ENCODE measurements around the gene MRPL19. TPM values are rescaled to one million over a fixed set of nuclear protein-coding genes. Genes with fewer than 3 reads are reported as not detected.

The MRPL19 gene
- total and polyA plus RNA-seq, 2 of the 13 experiments (the other 11 are each of a cell fraction or from before 2014, with no cell fraction given) = 43.2 to 163 TPM

GRCh38 chr2:75646583-75647425 is at the start of gene MRPL19 (continued):
- TF ChIP-seq DZIP1 (CRISPR knock-in tag; IDR thresholded peaks at IDR 0.05) (0 out of 2 replicates have a peak, but pooled peaks have one; percentile 72), ONECUT2 (CRISPR knock-in tag; IDR thresholded peaks at IDR 0.05) (no peak), THAP9 (CRISPR knock-in tag; IDR thresholded peaks at IDR 0.05; ENCODE audit: borderline replicate concordance) (peak; percentile 99), ZNF18 (CRISPR knock-in tag; IDR thresholded peaks at IDR 0.05; ENCODE audit: insufficient replicate concordance) (no peak), KLF12 (CRISPR knock-in tag; IDR thresholded peaks at IDR 0.05; ENCODE audit: borderline replicate concordance) (peak; percentile 43; the same call in 1 of the 2 replicates), GFI1 (CRISPR knock-in tag; IDR thresholded peaks at IDR 0.05; ENCODE audit: borderline replicate concordance) (peak; percentile 68; the same call in 1 of the 2 replicates), ZNF264 (CRISPR knock-in tag; IDR thresholded peaks at IDR 0.05) (no peak), ARID2 (CRISPR knock-in tag; IDR thresholded peaks at IDR 0.05; ENCODE audit: borderline replicate concordance) (no peak; the same call in 1 of the 2 replicates), SRY (CRISPR knock-in tag; IDR thresholded peaks at IDR 0.05) (peak; percentile 59; the same call in 1 of the 2 replicates), ZBTB10 (CRISPR knock-in tag; IDR thresholded peaks at IDR 0.05; ENCODE audit: borderline replicate concordance) (peak; percentile 82), ZIK1 (CRISPR knock-in tag; IDR thresholded peaks at IDR 0.05; ENCODE audit: borderline replicate concordance, low read depth) (peak; percentile 56; the same call in 1 of the 2 replicates)
- TF ChIP-seq, protein P1, sequence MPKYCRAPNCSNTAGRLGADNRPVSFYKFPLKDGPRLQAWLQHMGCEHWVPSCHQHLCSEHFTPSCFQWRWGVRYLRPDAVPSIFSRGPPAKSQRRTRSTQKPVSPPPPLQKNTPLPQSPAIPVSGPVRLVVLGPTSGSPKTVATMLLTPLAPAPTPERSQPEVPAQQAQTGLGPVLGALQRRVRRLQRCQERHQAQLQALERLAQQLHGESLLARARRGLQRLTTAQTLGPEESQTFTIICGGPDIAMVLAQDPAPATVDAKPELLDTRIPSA (CRISPR knock-in tag; IDR thresholded peaks at IDR 0.05; ENCODE audit: borderline replicate concordance) = no peak; the same call in 1 of the 2 replicates
- TF ChIP-seq, protein P2, sequence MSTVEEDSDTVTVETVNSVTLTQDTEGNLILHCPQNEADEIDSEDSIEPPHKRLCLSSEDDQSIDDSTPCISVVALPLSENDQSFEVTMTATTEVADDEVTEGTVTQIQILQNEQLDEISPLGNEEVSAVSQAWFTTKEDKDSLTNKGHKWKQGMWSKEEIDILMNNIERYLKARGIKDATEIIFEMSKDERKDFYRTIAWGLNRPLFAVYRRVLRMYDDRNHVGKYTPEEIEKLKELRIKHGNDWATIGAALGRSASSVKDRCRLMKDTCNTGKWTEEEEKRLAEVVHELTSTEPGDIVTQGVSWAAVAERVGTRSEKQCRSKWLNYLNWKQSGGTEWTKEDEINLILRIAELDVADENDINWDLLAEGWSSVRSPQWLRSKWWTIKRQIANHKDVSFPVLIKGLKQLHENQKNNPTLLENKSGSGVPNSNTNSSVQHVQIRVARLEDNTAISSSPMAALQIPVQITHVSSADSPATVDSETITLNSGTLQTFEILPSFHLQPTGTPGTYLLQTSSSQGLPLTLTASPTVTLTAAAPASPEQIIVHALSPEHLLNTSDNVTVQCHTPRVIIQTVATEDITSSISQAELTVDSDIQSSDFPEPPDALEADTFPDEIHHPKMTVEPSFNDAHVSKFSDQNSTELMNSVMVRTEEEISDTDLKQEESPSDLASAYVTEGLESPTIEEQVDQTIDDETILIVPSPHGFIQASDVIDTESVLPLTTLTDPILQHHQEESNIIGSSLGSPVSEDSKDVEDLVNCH (CRISPR knock-in tag; IDR thresholded peaks at IDR 0.05) = 0 out of 2 replicates have a peak, but pooled peaks have one; percentile 71

Measured in HepG2 (cell line).